ENCODE measurements around the gene TMEM8B.

DNA sequence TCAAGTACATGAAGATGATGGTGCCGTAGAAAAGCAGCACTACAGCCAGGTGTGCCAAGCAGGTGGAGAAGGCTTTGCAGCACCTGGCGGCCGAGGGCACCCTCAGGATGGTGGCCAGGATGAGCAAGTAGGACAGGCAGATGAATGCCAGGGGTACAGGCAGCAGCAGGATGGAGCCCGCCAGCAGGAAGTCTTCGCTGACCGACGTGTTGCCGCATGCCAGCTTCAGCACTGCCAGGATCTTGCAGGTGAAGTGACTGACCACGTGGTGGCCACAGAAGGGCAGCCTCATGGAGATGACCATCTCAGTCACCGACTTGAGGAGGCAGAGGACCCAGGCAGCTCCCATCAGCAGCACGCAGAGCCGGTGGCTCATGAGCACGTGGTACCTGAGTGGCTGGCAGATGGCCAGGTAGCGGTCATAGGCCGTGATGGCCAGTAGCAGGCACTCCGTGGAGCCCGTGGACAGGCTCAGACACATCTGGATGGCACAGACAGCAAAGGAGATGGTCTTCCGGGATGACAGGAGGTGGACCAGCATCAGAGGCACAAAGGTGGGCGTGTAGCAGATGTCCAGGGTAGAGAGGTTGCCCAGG is 40.7 kb downstream of the TMEM8B start:
- TF ChIP-seq EZH2phosphoT487 (IDR thresholded peaks at IDR 0.05) (no peak), EZH2 (IDR thresholded peaks at IDR 0.05) (no peak)
- TF ChIP-seq, protein P1, sequence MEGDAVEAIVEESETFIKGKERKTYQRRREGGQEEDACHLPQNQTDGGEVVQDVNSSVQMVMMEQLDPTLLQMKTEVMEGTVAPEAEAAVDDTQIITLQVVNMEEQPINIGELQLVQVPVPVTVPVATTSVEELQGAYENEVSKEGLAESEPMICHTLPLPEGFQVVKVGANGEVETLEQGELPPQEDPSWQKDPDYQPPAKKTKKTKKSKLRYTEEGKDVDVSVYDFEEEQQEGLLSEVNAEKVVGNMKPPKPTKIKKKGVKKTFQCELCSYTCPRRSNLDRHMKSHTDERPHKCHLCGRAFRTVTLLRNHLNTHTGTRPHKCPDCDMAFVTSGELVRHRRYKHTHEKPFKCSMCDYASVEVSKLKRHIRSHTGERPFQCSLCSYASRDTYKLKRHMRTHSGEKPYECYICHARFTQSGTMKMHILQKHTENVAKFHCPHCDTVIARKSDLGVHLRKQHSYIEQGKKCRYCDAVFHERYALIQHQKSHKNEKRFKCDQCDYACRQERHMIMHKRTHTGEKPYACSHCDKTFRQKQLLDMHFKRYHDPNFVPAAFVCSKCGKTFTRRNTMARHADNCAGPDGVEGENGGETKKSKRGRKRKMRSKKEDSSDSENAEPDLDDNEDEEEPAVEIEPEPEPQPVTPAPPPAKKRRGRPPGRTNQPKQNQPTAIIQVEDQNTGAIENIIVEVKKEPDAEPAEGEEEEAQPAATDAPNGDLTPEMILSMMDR (IDR thresholded peaks at IDR 0.05): no peak
